ENCODE measurements around the gene RO60. TPM values are rescaled to one million over a fixed set of nuclear protein-coding genes. Genes with fewer than 3 reads are reported as not detected.
A peak's percentile ranks its signal among the peaks of the same experiment; 100 is the strongest.

The RO60 gene
- total RNA-seq, 1 experiment from 2014 or later: 37.9 TPM

DNA sequence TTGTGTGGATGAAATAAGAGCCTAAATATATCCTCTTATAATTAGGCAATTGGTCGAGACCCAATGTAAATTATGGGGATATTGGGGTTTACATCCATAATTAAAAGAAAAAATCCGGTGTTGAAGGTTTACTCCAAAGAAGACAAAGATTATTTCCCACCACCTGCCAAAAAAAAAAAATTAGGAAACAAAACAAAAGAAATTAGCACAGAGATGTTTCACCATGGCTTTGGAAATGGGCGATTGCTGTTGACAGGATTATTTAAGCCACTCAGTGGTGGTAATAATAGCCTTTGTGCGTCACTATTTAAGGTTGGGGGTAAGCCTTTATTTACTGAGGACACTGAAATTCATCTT, 46.4 kb downstream of the RO60 start:
- intact Hi-C loops (cut with micrococcal nuclease): loop anchor here (1.0 to 2.0 kb wide), 3 partner anchors 10 to 47 kb away; partner anchors contain the start of genes CDC73, RO60 and UCHL5
- TF ChIP-seq, protein P1, sequence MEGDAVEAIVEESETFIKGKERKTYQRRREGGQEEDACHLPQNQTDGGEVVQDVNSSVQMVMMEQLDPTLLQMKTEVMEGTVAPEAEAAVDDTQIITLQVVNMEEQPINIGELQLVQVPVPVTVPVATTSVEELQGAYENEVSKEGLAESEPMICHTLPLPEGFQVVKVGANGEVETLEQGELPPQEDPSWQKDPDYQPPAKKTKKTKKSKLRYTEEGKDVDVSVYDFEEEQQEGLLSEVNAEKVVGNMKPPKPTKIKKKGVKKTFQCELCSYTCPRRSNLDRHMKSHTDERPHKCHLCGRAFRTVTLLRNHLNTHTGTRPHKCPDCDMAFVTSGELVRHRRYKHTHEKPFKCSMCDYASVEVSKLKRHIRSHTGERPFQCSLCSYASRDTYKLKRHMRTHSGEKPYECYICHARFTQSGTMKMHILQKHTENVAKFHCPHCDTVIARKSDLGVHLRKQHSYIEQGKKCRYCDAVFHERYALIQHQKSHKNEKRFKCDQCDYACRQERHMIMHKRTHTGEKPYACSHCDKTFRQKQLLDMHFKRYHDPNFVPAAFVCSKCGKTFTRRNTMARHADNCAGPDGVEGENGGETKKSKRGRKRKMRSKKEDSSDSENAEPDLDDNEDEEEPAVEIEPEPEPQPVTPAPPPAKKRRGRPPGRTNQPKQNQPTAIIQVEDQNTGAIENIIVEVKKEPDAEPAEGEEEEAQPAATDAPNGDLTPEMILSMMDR (conservative IDR thresholded peaks at IDR 0.05; ENCODE audit: low read depth, low read length): no peak
- no peak for TF ChIP-seq EZH2phosphoT487 (IDR thresholded peaks at IDR 0.05; ENCODE audit: borderline replicate concordance, low read length)
- TF ChIP-seq EZH2 (IDR thresholded peaks at IDR 0.05; ENCODE audit: low read length, unreplicated experiment): no peak
- TSS peak; percentile 92 for BruUV-seq (replicated peaks)
- no peak for DNase-seq
- peaks cover 38% of the 10 kb centered on the region for H3K79me2 ChIP-seq (ENCODE audit: low read length)
- ChIA-PET CTCF (interaction anchor here (0.6 to 0.7 kb wide), 2 partner anchors 47 to 232 kb away, joined by 4 to 5 read pairs; partner anchors contain the start of gene UCHL5), POLR2A (ENCODE audit: unreplicated experiment) (interaction anchor here (0.6 kb wide), 3 partner anchors 41 to 590 kb away, joined by 3 to 11 read pairs (median 9); no protein-coding TSS in a partner anchor)
- H3K27me3 ChIP-seq (ENCODE audit: low read length): no peaks in the 10 kb centered on the region
- peak overlapping the region; percentile 86 for H3K4me3 ChIP-seq (ENCODE audit: low read length)
- peaks cover 17% of the 10 kb centered on the region for H3K4me1 ChIP-seq (ENCODE audit: insufficient read depth, low read length)
- H2AFZ ChIP-seq (ENCODE audit: low read length): peak overlapping the region; percentile 83
- H3K9me3 ChIP-seq (ENCODE audit: low read length): no peaks in the 10 kb centered on the region
- no peaks in the 10 kb centered on the region for H3K9me2 ChIP-seq (replicated peaks; ENCODE audit: low read length)
- H3K4me2 ChIP-seq (ENCODE audit: low read length): peak overlapping the region; percentile 98
- no peak for ATAC-seq
- H3K36me3 ChIP-seq (ENCODE audit: low read depth, low read length): no peaks in the 10 kb centered on the region
- H3K27ac ChIP-seq (ENCODE audit: low read length): peak overlapping the region; percentile 85
- H3K9ac ChIP-seq (ENCODE audit: low read length): peak overlapping the region; percentile 78
- H3F3A ChIP-seq (ENCODE audit: low read length, unreplicated experiment): no peaks in the 10 kb centered on the region
- no peaks in the 10 kb centered on the region; the same call in 1 of the 2 replicates for H4K20me1 ChIP-seq (ENCODE audit: low read length)

DNA sequence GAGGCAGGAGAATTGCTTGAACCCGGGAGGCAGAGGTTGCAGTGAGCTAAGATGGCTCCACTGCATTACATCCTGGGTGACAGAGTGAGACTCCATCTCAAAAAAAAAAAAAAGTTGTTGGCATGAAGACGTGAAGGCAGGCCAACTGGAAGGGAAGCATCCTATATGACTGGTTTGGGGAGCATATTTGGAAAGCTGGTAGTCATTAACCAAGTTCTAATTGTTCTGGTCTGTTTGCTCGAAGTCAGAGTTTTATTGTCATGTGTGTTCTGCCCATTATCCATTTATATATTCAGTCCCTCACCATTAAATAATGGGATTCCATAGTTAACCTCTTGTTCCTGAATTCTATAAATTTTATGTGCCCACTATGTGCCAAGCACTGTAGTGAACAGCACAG, 49.1 kb downstream of the RO60 start:
- no peak overlapping the region for H3K27ac ChIP-seq (ENCODE audit: low read length)
- no peaks in the 10 kb centered on the region for H3K36me3 ChIP-seq (ENCODE audit: low read depth, low read length)
- POLR2A ChIA-PET (ENCODE audit: unreplicated experiment): no interaction called here
- no peaks in the 10 kb centered on the region for H3K27me3 ChIP-seq (ENCODE audit: low read length)
- no peaks in the 10 kb centered on the region for H3K9me3 ChIP-seq (ENCODE audit: low read length)
- peaks cover 12% of the 10 kb centered on the region for H3K79me2 ChIP-seq (ENCODE audit: low read length)
- ATAC-seq: no peak
- no peak overlapping the region for H2AFZ ChIP-seq (ENCODE audit: low read length)
- TF ChIP-seq EZH2 (IDR thresholded peaks at IDR 0.05; ENCODE audit: low read length, unreplicated experiment): no peak
- TF ChIP-seq, protein P1 (conservative IDR thresholded peaks at IDR 0.05; ENCODE audit: low read depth, low read length): no peak
- no peak for TF ChIP-seq EZH2phosphoT487 (IDR thresholded peaks at IDR 0.05; ENCODE audit: borderline replicate concordance, low read length)
- H4K20me1 ChIP-seq (ENCODE audit: low read length): no peaks in the 10 kb centered on the region; the same call in 1 of the 2 replicates
- DNase-seq: no peak
- H3K4me3 ChIP-seq (ENCODE audit: low read length): no peak overlapping the region
- peaks cover 32% of the 10 kb centered on the region for H3K4me1 ChIP-seq (ENCODE audit: insufficient read depth, low read length)
- H3K9ac ChIP-seq (ENCODE audit: low read length): no peak overlapping the region
- CTCF ChIA-PET: no interaction called here
- intact Hi-C loops (cut with micrococcal nuclease): no loop called here
- no peaks in the 10 kb centered on the region for H3K9me2 ChIP-seq (replicated peaks; ENCODE audit: low read length)
- no peaks in the 10 kb centered on the region for H3F3A ChIP-seq (ENCODE audit: low read length, unreplicated experiment)
- no TSS peak for BruUV-seq (replicated peaks)
- no peak overlapping the region for H3K4me2 ChIP-seq (ENCODE audit: low read length)

Other genes with a start within 250 kb of the RO60 start
- 31.3 and 32.3 TPM in 2 replicates for gene UCHL5, start 252 bp upstream of the RO60 start, total RNA-seq (2014; rRNA removed)
- gene GLRX2, start 45.8 kb downstream of the RO60 start, total RNA-seq (2014; rRNA removed): 16.5 and 18.6 TPM in 2 replicates
- gene CDC73, start 62.4 kb downstream of the RO60 start, total RNA-seq (2014; rRNA removed): 10.0 and 13.4 TPM in 2 replicates
- gene B3GALT2, start 127.0 kb downstream of the RO60 start, total RNA-seq (2014; rRNA removed): not detected in 2 replicates